Putamen (tissue), 1 donor: ENCODE measurements around the gene DLK2.
"Not testable (repeated sequence)": the region's sequence is repeated elsewhere in the genome, so short reads cannot be mapped to it uniquely, and the experiment has no call there.

Experiments
- DNase-seq: peaks from one replicate; pipeline ENCODE4 v3.0.0-alpha.2; 2016; ENCODE audit warnings: low spot score

DLK2 gene

GRCh38 chr6:43481591-43482236, 26.4 kb upstream of the DLK2 start:
- no peak for DNase-seq

- DNase-seq = no peak
Observed at GRCh38 chr6:43481075-43481474, 25.7 kb upstream of the DLK2 start.

- DNase-seq = no peak
Observed at GRCh38 chr6:43478008-43478372, 22.6 kb upstream of the DLK2 start.

- DNase-seq = peak; percentile 90
Observed at GRCh38 chr6:43477235-43478007, 22.1 kb upstream of the DLK2 start, which contains the start of gene TJAP1. Gene TJAP1, plus strand, starts transcription at chr6:43477570. Its CDS starts 21,432 bp downstream, at chr6:43499002.

GRCh38 chr6:43476746-43477145, 21.4 kb upstream of the DLK2 start:
- no peak for DNase-seq

GRCh38 chr6:43475516-43475915, 20.2 kb upstream of the DLK2 start:
- no peak for DNase-seq

- no peak for DNase-seq
Observed at GRCh38 chr6:43472515-43472914, 17.2 kb upstream of the DLK2 start.

GRCh38 chr6:43471399-43471798, 16.1 kb upstream of the DLK2 start:
- DNase-seq = no peak

GRCh38 chr6:43469947-43470346, 14.6 kb upstream of the DLK2 start:
- no peak for DNase-seq

GRCh38 chr6:43468748-43469681, 13.7 kb upstream of the DLK2 start:
- no peak for DNase-seq

- no peak for DNase-seq
Observed at GRCh38 chr6:43468240-43468639, 12.9 kb upstream of the DLK2 start.

GRCh38 chr6:43467752-43468151, 12.4 kb upstream of the DLK2 start:
- no peak for DNase-seq

- DNase-seq = not testable (repeated sequence)
Observed at GRCh38 chr6:43467265-43467664, 11.9 kb upstream of the DLK2 start.

- DNase-seq = no peak
Observed at GRCh38 chr6:43465948-43466347, 10.6 kb upstream of the DLK2 start.

GRCh38 chr6:43464337-43464736, 9.0 kb upstream of the DLK2 start:
- no peak for DNase-seq

- peak; percentile 11 for DNase-seq
Observed at GRCh38 chr6:43461936-43462335, 6.6 kb upstream of the DLK2 start.

- DNase-seq = no peak
Observed at GRCh38 chr6:43460032-43460431, 4.7 kb upstream of the DLK2 start.

- no peak for DNase-seq
Observed at GRCh38 chr6:43459535-43459934, 4.2 kb upstream of the DLK2 start.

GRCh38 chr6:43458154-43458553, 2.8 kb upstream of the DLK2 start:
- DNase-seq = not testable (repeated sequence)

- DNase-seq = no peak
Observed at GRCh38 chr6:43457643-43458042, 2.3 kb upstream of the DLK2 start.

GRCh38 chr6:43454696-43455530, 435 bp downstream of the DLK2 start:
- DNase-seq = peak; percentile 33

- DNase-seq = peak; percentile 78
Observed at GRCh38 chr6:43454290-43454695, 1.1 kb downstream of the DLK2 start.
